Spleen (tissue), 7 donors: ENCODE results near the gene LDLRAP1.

Source experiments
- CTCF ChIP-seq, 11 experiments: fragments of 200-600 bp in 7 of 11; fragments of 450-650 bp in 4 of 11; sonication (generic) in 4 of 11; IDR thresholded peaks in 8 of 11; conservative IDR thresholded peaks in 3 of 11; 1 replicate in 7 of 11; 2 replicates in 4 of 11; pipeline versions ENCODE4 v1.4.0 to v1.8.0; 2016 to 2021; ENCODE audit warnings: antibody characterized with exemption in 11 of 11, inconsistent platforms in 4 of 11, mild to moderate bottlenecking in 1 of 11
- POLR2A ChIP-seq, 3 donors: fragments of 450-650 bp; IDR thresholded peaks; one replicate each; pipeline ENCODE4 v1.5.1; 2017; ENCODE audit warnings: antibody characterized with exemption in 3 of 3, mild to moderate bottlenecking in 1 of 3
- POLR2AphosphoS5 ChIP-seq, 3 donors: sonication (generic); formaldehyde crosslinking; IDR thresholded peaks; one replicate each; pipeline ENCODE4 v1.5.1; 2017; ENCODE audit warnings: antibody characterized with exemption in 3 of 3
- donor health status: DM: no; HTN: no; CAD: no; lungs with moderate emphysema.
- donor health status: DM: no; HTN: no; CAD: no.
- donor health status: DM: no; HTN: no; CAD: no.

- TF ChIP-seq CTCF (IDR thresholded peaks at IDR 0.05 in 8 of 11, conservative IDR thresholded peaks at IDR 0.05 in 3 of 11) (no peak), POLR2AphosphoS5 (IDR thresholded peaks at IDR 0.05) (no peak), POLR2A (IDR thresholded peaks at IDR 0.05) (no peak)
These were observed 29.7 kb upstream of the LDLRAP1 start for GRCh38 chr1:25513666-25514065.
